HG03565 (cell line): ENCODE measurements around the gene GBF1.
"Not testable (repeated sequence)": the region's sequence is repeated elsewhere in the genome, so short reads cannot be mapped to it uniquely, and the experiment has no call there.

ENCODE experiments used
- ATAC-seq: cut with Tn5 transposase; IDR thresholded peaks from one replicate; pipeline ENCODE4 v1.9.1; 2021; ENCODE audit warnings: mild to moderate bottlenecking, moderate library complexity; ENCODE audit not compliant: unreplicated experiment

Gene GBF1

DNA sequence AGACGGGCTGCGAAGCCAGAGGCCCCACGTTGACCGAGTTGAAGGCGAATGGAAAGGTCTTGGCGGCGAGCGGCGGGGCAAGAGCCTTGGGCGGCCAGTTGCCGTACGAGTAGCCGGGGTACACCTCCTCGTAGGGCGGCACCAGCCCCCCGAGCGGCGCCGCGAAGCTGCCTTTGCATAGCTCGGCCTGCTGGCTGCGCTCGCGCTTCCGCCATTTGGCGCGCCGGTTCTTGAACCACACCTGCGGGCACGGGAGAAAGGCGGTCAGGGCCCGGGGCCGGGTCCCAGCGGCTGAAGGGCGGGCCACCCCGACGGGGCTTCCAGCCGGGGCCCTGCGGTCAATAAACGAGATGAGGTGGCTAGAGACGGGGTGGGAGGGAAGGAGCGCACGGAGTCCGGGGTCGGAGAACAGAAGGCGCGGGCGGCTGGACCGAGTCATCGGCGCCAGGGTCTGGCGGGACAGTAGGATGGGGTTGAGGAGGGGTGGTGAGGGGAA is 14.4 kb upstream of the GBF1 start:
- ATAC-seq: no peak

GRCh38 chr10:102231357-102232318 is 13.7 kb upstream of the GBF1 start:
- ATAC-seq: no peak

GRCh38 chr10:102233997-102234396 is 11.3 kb upstream of the GBF1 start:
- ATAC-seq: no peak

GRCh38 chr10:102234888-102235597 is 10.3 kb upstream of the GBF1 start:
- no peak for ATAC-seq

- ATAC-seq: no peak
These were observed 9.8 kb upstream of the GBF1 start for GRCh38 chr10:102235598-102235920.

- no peak for ATAC-seq
These were observed 9.3 kb upstream of the GBF1 start for GRCh38 chr10:102236006-102236405.

DNA sequence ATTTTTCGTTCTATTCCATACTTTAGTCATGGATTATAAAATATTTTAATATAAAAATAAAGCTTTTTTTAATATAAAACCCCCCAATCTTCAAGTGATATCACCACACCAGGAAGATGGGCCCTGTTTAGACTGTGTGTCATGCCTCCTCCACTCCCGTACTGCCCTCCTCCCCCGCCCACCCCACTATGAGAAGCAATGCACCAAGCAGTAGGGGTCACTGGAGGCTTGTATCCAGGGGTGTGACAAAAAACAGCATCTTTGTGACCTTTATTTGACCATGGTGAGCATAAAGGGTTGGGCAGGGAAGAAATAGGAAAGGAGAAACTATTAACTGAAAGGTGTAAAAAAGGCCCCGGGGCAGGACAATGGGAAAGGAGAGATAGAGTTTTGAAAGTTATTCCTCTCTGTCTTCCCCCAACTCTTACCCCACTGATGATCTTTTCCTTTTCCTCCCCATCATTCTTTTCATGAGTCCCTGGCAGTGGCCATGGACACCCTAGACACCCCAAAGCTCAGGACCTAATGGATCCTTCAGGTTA is 7.5 kb upstream of the GBF1 start:
- ATAC-seq: no peak

- ATAC-seq: no peak
These were observed 4.8 kb upstream of the GBF1 start for GRCh38 chr10:102240467-102241031.

DNA sequence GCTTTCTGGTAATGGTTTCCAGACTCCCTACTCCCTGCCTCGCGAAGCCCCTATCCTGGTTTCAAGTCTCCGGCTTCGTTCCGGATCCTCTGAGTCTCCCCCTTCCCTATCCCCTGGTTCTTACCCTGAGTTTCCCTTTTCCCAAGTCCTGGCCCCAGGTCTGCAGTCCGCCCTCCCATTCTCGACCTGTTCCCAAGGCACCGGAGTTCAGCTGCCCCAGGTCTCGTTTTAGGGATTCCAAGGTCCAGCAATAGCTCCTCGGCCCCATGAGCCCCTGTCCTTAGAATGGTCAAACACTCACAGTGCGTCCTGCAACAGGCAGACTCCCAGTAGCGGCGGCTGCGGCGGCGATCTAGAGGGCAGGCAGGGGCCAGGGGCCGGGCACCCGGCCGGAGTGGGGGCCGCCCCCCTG is 4.3 kb upstream of the GBF1 start:
- ATAC-seq: no peak

DNA sequence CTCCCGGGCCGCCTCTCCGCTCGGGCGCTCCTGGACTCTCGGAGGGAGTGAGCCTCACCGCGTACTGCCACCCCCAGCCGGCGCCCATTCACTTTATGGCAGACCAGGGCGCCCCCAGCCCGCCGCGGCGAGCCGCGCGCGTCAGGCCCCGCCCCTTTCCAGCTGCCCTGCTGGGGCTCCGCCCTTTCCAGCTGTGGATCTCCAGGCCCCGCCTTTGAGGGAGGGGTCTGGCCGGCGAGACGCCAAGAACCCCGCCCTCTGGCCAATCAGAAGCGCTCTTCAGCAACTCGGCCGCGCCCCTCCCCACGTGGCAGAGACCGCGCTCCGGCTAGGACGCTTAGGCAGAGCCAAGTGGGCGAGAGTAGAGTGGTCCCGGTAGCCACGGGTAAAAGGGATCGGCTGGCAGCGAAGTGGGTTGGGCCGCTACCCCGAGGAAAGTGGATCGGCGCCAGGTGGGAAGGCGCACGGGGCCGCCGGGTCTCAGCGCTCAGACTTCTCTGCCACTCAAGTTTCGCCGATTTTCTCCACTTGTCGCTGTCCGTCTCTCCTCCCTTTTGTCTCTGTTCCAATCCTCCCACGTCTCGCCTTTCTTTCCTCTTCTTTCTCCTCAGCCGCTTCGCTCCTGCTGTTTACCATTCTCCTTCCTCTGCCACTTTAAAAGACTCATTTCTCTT is 3.8 kb upstream of the GBF1 start, which contains the start of gene PITX3:
PITX3 (minus strand) TSS at position 69 of the 674 bp plus-strand sequence. CDS start 9,432 bp downstream, outside the sequence.
- ATAC-seq: no peak

- ATAC-seq: no peak
These were observed 3.2 kb upstream of the GBF1 start for GRCh38 chr10:102242118-102242485.

GRCh38 chr10:102243309-102243708 is 2.0 kb upstream of the GBF1 start:
- no peak for ATAC-seq

GRCh38 chr10:102245932-102246251 is 560 bp downstream of the GBF1 start:
- no peak for ATAC-seq

- no peak for ATAC-seq
These were observed 929 bp downstream of the GBF1 start for GRCh38 chr10:102246261-102246660.

GRCh38 chr10:102247734-102248133 is 2.4 kb downstream of the GBF1 start:
- ATAC-seq: no peak

- not testable (repeated sequence) for ATAC-seq
These were observed 7.2 kb downstream of the GBF1 start for GRCh38 chr10:102252508-102252907.

DNA sequence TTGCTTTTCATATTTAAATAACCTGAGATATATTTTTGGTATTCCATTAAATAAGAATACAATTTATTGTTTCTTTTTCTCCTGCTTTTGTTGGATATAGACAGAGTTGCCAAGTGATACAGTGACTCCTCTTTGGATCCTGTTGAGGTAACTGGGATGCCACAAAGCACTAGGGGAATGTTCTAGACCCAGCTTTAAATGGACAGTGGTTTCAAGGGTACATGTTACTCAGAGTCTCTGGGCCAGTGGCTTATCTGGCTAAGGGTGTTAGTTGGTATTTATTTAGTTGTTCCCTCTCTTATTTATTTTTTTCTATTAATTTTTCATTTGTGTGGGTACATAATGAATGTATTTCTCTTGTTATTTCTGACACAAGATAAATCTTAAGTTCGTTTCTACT is 9.1 kb downstream of the GBF1 start:
- ATAC-seq: no peak

GRCh38 chr10:102255404-102255803 is 10.1 kb downstream of the GBF1 start:
- no peak for ATAC-seq

DNA sequence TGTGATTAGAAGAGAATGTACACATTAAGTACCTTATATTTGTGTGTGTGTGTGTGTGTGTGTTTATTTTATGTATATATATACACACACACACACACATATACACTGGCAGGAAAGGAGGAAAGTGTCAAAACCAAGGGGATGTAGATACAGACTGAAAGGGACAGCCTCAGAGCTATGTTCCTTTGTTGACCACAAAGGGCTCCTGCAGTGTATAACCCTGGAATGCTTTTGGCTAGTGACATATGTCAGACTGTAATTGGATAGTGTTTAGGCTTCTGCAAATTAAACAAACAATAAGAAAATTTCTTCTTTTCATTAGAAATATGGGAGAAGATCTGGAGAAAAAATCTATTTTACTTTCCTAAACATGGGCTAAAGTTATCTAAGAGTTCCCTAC is 15.9 kb downstream of the GBF1 start:
- no peak for ATAC-seq

DNA sequence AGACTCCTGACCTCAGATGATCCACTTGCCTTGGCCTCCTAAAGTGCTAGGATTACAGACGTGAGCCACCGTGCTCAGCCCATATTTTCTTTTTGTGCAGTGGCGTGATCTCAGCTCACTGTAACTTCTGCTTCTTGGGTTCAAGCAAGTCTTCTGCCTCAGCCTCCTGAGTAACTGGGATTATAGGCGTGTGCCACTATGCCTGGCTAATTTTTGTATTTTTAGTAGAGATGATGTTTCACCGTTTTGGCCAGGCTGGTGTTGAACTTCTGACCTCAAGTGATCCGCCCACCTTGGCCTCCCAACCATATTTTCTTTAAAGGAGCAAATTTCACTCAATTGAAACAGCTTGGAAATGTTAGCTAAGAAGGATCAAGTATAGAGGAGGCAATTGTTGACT is 16.5 kb downstream of the GBF1 start:
- ATAC-seq: no peak
